PC-3 (cell line): ENCODE measurements around the gene AADACL4.
"Not testable (repeated sequence)": the region's sequence is repeated elsewhere in the genome, so short reads cannot be mapped to it uniquely, and the experiment has no call there.

Source experiments
- CTCF ChIP-seq: fragments of 300-600 bp; sonication (generic); conservative IDR thresholded peaks from 2 replicates; pipeline ENCODE4 v1.5.1; 2017; ENCODE audit warnings: antibody characterized with exemption, low read depth, mild to moderate bottlenecking, low read length
- EZH2 ChIP-seq: fragments of 300-600 bp; sonication (generic); IDR thresholded peaks from one replicate; pipeline ENCODE4 v1.6.1; 2017; ENCODE audit warnings: antibody characterized with exemption, mild to moderate bottlenecking, low read length; ENCODE audit not compliant: unreplicated experiment
- EZH2phosphoT487 ChIP-seq: fragments of 300-600 bp; sonication (generic); IDR thresholded peaks from 2 replicates; pipeline ENCODE4 v1.6.1; 2018; ENCODE audit warnings: mild to moderate bottlenecking, antibody characterized with exemption, low read length, borderline replicate concordance

GRCh38 chr1:12713651-12714050, 69.8 kb downstream of the AADACL4 start:
- not testable (repeated sequence) for TF ChIP-seq CTCF, EZH2phosphoT487, EZH2
